AG04449 (cell line): ENCODE data around the gene PLPPR4.
"Not testable (repeated sequence)": the region's sequence is repeated elsewhere in the genome, so short reads cannot be mapped to it uniquely, and the experiment has no call there.

Source experiments
- CTCF ChIA-PET: fragments of 350-600 bp; formaldehyde crosslinking; extraction: SDS; loops from one replicate; lab custom pipeline; 2021; ENCODE audit warnings: antibody characterized with exemption; lab: Yijun Ruan, JAX
- POLR2A ChIA-PET: fragments of 400-600, 350-600 bp; formaldehyde crosslinking; extraction: SDS; loops from one replicate; lab custom pipeline; 2020; ENCODE audit warnings: antibody characterized with exemption, inconsistent platforms; lab: Yijun Ruan, JAX
- DNase-seq: peaks from one replicate; pipeline ENCODE4 v3.0.0-alpha.2; 2010; ENCODE audit warnings: low read depth, low spot score
- H3K4me3 ChIP-seq: 2 replicates; pipeline ENCODE4 v1.5.1; 2011; ENCODE audit warnings: low read depth, mild to moderate bottlenecking, control low read depth, low read length
- CTCF ChIP-seq: IDR thresholded peaks from one replicate; pipeline ENCODE4 v1.5.1; 2011; ENCODE audit warnings: mild to moderate bottlenecking, moderate library complexity, low read length, control low read depth, inconsistent platforms; ENCODE audit not compliant: insufficient read depth; ENCODE audit errors: missing control alignments

PLPPR4 gene

GRCh38 chr1:99251308-99251707 lies 13.0 kb upstream of the PLPPR4 start:
- no peak for TF ChIP-seq CTCF
- ChIA-PET CTCF (interaction anchor here (1.4 kb wide), 1 partner anchor 231 kb away, joined by 3 read pairs; no protein-coding TSS in a partner anchor), POLR2A (no interaction called here)
- no peak for DNase-seq
- H3K4me3 ChIP-seq: no peak overlapping the region

- H3K4me3 ChIP-seq: no peak overlapping the region
- ChIA-PET POLR2A (no interaction called here), CTCF (interaction anchor here (1.0 kb wide), 1 partner anchor 229 kb away, joined by 4 read pairs; no protein-coding TSS in a partner anchor)
- no peak for TF ChIP-seq CTCF
- DNase-seq: no peak
Observed at GRCh38 chr1:99252630-99253029, 11.7 kb upstream of the PLPPR4 start.

- POLR2A ChIA-PET, CTCF ChIA-PET, DNase-seq, H3K4me3 ChIP-seq: not testable (repeated sequence)
Observed at GRCh38 chr1:99260402-99260801, 3.9 kb upstream of the PLPPR4 start.

- no peak for DNase-seq
- no peak for TF ChIP-seq CTCF
- POLR2A ChIA-PET: no interaction called here
- CTCF ChIA-PET: no interaction called here
- peak overlapping the region; percentile 74 for H3K4me3 ChIP-seq
Observed at GRCh38 chr1:99265124-99265523, 832 bp downstream of the PLPPR4 start.

- H3K4me3 ChIP-seq: no peak overlapping the region
- POLR2A ChIA-PET: interaction anchor here (0.6 kb wide), 1 partner anchor 203 kb away, joined by 3 read pairs; no protein-coding TSS in a partner anchor
- peak; percentile 89 for DNase-seq
- no peak for TF ChIP-seq CTCF
- CTCF ChIA-PET: no interaction called here
Observed at GRCh38 chr1:99266726-99267125, 2.4 kb downstream of the PLPPR4 start.

DNA sequence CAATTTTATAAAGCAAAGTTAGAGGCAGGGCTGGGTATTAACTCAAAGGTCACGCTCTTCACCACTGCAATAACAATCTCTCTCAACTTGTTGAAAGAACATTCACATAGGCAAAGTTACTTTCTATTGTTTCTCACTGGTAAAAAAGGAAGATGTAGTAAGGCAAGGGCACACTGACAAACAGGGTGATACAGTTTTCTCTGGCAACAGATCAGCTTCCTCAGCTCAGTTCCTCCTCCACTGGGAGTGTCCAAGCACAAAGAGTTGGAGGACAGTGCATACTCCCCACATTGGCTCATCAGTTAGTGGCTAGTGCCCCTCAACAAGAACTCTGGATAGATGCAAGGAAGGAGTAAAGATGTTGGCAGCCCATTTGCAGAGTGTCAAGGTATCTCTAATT lies 3.7 kb downstream of the PLPPR4 start:
- no peak for DNase-seq
- TF ChIP-seq CTCF: no peak
- POLR2A ChIA-PET: no interaction called here
- CTCF ChIA-PET: no interaction called here
- no peak overlapping the region for H3K4me3 ChIP-seq

GRCh38 chr1:99269321-99269720 lies 5.0 kb downstream of the PLPPR4 start:
- H3K4me3 ChIP-seq: no peak overlapping the region
- no peak for TF ChIP-seq CTCF
- ChIA-PET CTCF (no interaction called here), POLR2A (no interaction called here)
- no peak for DNase-seq
